GM19468 (cell line): ENCODE data around the gene SLC39A11.

ENCODE experiments used
- ATAC-seq: cut with Tn5 transposase; IDR thresholded peaks from one replicate; pipeline ENCODE4 v1.9.1; 2021; ENCODE audit warnings: mild to moderate bottlenecking, moderate library complexity, moderate number of reproducible peaks; ENCODE audit not compliant: unreplicated experiment; ENCODE audit errors: extremely low read depth

The SLC39A11 gene

GRCh38 chr17:72684405-72685020 is 408.0 kb downstream of the SLC39A11 start:
- ATAC-seq = no peak

DNA sequence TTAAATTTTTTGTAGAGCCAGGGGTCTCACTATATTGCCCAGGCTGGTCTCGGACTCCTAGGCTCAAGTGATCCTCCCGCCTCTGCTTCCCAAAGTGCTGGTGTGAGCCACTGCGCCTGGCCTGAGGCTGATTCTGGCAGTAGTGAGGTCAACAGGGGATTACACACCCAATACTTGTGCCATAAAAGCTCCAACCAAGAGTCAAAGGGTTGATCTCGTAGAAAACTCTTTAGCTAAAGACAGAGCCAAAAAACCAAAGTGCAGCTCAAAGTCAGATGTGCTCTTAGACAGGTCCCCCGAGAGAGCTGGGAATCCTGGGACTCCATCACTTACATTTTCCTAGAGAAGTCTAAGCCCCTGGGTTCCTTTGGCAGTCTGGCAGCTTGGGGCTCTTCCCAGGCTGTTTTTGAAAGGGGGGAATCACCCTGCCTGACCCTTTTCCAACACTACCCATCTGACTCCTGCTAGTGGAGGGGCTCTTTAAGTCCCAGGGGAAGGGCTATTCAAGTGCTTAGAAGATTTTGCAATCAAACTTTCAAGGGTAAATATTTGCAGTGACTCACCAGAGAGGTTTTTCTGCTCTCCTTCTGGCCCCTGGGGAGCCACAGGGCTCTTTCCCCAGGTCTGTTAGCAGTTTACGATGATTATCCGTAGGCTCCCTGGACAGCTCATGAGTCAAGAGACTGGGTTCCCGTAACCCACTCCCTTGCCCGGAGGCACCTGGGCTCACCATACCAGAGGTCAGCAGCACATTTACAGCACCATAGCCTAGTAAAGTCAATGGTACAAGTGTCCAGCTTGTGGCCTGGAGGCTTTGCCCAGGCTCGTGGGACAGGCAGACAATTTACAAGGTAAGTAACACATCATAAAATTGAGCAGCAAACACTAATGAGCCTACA is 408.7 kb downstream of the SLC39A11 start:
- ATAC-seq = no peak

GRCh38 chr17:72682605-72683004 is 409.9 kb downstream of the SLC39A11 start:
- ATAC-seq = no peak

- ATAC-seq = no peak
Measured at GRCh38 chr17:72681844-72682243, 410.6 kb downstream of the SLC39A11 start.

DNA sequence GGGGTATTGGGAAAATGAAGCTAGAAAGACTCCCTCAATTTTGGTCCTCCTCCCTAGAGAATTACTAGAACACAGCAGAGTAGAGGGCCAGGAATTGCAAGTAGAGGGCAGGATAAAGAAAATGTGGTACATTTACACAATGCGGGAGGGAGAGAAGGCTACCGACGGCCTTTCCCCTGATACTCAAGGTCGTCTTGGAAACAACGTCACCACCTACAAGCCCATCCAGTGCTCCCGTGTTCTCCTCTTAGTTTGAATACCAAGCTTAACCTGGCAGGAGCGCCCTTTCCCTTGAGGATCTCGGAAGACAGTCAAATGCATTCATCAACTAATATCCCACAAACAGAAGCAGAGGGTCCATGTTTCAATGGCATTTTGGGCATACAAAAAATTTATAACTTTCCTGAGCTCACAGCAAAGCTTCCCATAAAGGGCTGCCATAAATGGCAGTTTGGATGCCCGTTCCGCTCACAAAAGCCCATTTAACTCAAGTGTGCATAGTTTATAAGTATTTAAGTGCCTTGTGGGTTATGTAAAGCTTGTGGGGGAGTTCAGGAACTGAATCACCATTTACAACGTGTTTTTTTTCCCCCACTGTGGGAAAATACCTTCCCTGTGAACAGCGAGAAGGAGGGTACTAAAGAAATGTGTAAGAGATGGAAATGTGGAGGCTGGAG is 414.6 kb downstream of the SLC39A11 start:
- ATAC-seq = no peak

DNA sequence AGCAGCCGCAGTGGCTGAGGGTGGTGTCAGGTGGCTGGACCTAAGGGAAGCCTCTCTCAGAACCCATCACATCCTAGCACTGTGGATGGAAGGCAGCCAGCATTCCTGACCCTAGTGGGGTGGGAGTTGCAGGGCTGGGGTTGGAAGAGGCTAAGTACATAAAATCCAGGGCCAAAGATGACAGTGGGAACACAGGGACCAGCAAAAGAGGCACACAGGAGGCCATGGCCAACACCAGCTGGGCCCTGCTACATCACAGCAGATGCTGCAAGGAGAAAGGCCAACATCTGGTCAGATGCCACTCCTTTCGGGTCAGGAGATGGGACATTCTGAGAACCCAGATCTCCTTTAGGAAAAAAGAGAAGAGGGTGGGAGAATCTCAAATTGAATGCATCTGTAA is 415.4 kb downstream of the SLC39A11 start:
- no peak for ATAC-seq

DNA sequence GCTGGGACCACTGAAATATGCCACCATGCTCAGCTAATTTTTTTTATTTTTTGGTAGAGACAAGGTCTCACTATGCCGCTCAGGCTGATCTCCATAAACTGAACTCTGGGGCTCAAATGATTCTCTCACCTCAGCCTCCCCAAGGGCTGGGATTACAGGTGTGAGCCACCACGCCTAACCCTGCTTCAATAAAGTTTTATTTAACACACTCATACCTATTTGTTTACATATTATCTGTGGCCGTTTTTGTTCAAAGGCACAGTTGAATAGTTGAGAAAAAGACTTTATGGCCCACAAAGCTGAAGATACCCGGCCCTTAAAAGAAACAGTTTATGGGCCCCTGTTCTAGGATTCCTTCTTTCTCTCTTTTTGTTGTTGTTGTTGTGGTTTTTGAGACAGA is 419.8 kb downstream of the SLC39A11 start:
- ATAC-seq = no peak

DNA sequence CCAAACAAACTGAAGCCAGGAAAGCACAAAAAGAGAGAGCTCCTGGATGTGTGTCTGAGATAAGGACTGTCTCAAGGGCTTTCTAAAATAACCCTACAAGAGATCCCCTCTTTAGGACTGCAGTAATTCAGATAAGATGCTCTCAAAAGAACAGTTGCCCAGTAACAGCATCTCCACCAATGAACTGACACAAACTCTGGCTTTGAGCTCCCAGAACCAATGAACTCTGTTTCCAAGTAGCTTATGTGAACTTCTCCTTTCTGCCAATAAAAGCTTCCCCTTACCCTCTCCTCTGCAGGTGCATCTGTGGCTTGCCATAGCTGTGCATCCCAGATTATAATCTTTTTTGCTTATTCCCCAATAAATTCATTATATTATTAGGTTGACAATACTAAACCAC is 421.5 kb downstream of the SLC39A11 start:
- ATAC-seq = no peak

- no peak for ATAC-seq
Measured at GRCh38 chr17:72667096-72668063, 425.1 kb downstream of the SLC39A11 start.

DNA sequence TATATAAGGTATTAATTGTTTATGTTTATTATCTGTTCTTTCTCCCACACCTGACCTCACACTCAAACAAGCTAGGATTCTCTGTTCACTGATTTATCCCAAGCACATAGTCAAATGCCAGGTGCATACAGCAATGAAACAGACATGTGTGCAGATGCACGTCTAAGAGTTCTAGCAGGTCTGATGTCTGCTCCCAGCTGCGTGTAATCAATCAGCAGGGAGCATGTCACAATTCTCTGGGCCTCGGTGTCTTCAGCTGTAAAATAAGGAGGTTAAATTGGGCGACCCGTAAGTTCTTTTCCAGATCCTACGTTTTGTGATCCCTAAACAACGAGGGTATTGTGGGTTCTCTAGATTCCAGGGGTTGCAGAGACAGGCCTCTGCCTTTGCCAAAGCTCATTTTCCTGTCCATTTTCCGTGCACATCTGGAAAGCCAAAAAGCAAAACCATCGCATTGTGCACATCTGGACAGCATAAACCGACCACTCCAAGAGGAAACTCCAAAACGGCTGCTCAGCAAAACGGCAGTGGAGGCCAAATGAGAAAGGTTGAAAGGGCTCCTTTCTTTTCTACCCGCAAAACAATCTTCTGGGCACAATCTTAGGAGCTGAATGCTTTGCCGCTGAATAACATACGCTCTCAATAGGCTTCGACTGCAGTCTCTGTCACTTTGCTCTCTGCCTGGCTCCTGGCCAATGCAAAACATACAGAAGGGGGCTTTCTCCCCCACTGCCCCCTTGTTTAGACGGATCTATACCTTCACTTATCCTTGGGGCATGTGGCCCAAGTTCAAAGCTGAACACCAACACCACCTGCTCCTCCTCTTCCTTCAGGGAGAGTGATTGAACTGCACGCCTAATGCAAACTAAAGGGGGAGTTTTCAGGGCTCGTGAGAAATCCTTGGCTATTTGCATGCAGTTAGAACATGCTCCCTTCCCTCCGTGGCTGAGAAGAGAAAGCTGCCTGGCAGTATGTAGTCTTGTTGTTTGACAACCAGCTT is 426.3 kb downstream of the SLC39A11 start:
- no peak for ATAC-seq

DNA sequence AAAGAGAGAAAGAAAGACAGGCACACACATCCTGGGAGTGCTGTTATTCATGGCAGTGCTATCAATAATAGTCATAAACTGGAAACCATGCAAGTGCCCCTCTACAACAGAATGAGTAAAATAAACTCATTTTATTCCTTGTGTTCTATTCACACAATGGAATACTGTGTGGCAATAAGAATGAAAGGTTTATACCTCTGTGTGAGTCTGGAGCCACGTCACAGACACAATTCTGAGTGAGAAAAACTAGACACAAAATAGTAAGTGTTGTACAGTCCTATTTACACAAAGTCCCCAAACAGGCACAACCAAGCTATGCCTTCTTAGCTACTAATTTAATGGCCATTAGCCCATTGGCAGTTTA is 429.7 kb downstream of the SLC39A11 start:
- no peak for ATAC-seq

DNA sequence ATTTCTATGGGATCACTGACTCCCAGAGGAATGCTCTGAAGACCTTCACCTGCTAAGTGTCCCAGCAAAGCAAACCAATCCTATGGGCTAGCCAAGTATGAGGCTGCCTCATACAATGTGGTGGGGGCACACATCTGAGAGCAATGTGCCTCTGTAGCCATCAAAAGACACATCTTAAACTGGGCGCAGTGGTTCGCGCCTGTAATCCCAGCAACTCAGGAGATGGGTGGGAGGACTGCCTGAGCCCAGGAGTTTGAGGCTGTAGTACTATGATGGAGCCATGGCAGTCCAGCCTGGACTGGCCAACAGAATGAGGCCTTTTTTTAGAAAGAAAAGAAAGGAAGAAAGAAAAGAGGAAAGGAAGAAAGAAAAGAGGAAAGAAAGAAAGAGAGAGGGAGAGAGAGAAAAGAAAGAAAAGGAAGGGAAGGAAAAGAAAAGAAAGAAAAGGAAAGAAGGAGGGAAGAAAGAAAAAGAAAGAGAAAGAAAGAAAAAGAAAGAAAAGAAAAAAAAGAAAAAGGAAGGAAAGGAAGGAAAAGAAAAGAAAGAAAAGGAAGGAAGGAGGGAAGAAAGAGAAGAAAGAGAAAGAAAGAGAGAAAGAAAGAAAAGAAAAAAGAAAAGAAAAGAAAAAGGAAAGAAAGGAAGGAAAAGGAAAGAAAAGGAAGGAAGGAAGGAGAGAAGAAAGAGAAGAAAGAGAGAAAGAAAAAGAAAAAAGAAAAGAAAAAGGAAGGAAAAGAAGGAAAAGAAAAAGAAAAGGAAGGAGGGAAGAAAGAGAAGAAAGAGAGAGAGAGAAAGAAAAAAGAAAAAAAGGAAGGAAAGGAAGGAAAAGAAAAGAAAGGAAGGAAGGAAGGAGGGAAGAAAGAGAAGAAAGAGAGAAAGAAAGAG is 430.3 kb downstream of the SLC39A11 start:
- ATAC-seq = no peak

- ATAC-seq = no peak
Measured at GRCh38 chr17:72661116-72661944, 431.2 kb downstream of the SLC39A11 start.

DNA sequence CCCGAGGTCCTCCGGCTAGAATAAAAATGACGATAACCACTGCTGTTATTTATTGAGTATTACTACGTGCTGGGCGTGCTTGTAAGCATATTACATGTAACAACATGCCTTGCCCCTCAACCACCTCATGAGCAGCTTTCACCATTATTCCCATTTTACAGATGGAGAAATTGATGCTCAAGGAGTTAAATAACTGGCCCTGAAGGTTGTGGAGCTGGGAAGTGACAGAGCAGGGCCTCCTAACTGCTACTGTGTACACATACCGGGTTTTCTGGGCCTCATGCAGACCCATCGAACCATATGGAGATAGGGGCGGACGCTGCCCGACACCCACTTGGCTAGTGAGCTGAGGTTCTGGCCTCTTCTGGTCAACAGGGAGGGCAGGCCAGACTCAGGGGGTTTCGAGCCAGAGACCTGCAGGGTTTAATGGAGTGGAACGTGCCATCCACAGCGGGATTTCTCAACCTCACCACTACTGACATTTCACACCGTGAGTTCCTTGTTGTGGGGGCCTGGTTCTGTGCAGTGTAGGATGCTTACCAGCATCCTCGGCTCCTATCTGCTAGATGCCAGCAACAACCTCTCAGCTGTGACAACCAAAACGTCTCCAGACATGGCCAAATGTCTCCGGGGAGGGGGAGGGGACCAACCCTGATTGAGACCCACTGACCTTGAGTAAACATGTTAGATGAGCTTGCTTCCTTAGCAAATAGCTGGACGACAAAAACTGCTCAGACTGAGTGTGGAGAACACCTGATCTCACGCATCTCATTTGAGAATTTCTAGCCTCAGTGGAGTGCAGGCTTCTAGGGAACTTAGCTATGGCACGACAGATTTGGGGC is 432.0 kb downstream of the SLC39A11 start:
- no peak for ATAC-seq

GRCh38 chr17:72659811-72660210 is 432.7 kb downstream of the SLC39A11 start:
- ATAC-seq = no peak

DNA sequence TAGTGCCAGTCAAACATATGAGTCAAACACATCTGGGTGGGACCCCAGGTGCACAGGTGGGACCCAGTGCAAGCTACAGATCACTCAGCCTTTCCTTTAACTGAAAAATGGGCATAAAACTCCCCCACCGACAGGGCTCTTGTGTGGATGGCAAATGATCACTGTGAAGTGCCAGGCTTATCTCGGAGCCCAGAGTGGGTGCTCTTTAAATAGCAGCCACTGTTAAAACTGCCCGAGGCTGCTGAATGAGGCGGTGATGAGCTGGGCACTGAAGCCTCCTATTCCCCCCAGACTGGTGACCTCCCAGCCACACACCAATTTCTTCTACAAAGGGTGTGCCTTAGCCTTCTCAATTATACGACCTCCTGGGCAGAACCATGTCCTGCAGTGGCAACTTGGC is 433.8 kb downstream of the SLC39A11 start:
- ATAC-seq = no peak
